ENCODE results near the gene MRPL10.

The MRPL10 gene

DNA sequence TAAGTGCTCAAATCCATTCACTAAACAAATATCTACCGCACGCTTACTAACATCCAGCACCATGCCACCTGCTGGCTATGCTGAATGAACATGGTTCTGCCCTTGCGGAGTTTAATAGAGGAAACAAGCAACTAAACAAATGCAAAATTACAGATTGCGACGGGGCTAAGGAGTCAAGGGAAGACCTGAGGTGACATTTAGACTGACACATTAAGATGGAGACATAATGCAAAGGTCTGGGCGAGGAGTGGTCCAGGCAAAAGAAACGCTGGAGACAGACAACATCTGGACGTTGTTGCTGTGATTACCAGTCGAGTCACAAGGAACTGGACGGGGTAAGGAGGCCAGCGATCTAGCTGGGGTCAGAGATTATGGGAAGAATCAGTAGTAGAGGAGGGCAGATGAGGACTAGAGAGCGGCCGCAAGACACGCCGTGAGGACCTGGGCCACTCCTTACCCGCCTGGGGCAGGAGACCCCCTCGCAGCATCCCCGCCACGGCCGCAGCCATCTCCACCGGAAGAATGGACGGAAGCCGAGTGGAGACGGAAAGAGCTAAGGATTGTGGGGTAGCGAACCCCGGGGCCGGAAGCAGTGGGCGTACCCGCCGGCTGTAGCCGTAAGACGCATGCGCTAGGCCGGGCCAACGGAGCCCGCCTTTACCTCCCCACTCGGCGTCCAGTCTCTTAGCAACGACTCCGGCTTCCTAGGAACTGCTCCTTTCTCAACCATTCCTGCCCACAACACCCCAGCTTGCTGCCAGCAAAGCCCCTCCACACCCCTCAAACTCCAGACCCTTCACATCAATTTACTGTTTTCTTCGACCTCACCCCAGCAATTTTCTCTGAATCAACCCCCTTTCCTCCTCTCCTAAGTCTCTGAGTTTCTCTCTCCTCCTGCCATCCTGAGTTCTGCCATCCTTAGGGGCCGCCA lies at the start of gene MRPL10, which contains the start of gene LRRC46:
Gene MRPL10, minus strand, starts transcription at position 539 of the 931 bp plus-strand sequence. Its CDS starts 30 bp downstream, at position 509.
Gene LRRC46, plus strand, starts transcription at position 668 of the 931 bp plus-strand sequence. CDS start 320 bp downstream, outside the sequence.
- peak; percentile 94 to 95 for DNase-seq

DNA sequence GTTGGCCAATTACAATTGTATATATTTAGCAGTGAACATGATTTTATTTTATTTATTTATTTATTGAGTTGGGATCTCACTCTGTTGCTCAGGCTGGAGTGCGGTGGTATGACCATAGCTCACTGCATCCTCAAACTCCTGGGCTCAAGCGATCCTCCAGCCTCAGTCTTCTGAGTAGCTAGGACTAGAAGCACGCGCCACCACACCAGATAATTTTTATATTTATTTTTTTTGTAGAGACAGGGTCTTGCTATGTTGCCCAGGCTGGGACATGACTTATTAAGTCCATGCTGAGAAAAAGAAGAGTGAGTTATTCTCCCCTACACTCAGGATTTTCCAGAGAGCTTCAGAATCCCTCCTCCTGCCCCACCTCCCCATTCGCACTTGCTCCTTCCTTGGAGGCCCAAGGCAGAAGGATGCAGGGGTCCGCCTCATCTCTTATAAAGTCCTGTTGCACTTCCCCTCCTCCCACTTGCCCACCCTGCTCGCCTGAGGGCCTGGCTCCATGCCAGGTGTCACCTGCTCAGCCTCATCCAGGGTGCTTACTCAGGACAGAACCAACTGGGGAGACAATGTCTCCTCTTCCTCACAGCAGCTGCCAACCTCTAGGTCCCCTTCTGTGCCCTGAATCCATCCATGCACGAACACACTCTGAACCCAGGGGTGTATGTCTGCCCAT lies 48.6 kb upstream of the MRPL10 start:
- no peak for DNase-seq

DNA sequence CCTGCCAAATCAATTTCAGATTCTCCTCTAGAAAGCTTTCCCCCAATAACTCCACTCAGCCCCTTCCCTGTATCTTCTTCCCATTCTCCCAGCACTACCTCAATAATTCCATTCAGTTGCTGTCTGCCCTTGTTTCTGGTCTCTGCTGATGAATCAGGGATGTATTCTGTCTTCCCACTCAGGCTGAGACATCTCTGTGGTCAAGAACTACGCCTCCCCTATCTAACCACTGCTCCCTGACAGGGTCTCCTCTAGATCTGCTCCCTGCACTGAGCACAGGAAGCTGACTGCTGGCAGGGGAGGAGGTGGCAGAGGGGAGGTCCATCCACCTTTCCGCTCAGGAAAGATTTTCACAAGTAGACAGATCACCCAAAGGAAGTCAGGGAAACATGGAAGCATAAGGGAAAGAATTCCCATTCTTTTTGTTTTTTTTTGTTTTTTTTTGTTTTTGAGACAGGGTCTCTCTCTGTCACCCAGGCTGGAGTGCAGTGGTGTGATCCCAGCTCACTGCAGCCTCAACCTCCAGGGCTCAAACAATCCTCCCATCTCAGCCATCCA lies 47.8 kb upstream of the MRPL10 start:
- no peak for DNase-seq

DNA sequence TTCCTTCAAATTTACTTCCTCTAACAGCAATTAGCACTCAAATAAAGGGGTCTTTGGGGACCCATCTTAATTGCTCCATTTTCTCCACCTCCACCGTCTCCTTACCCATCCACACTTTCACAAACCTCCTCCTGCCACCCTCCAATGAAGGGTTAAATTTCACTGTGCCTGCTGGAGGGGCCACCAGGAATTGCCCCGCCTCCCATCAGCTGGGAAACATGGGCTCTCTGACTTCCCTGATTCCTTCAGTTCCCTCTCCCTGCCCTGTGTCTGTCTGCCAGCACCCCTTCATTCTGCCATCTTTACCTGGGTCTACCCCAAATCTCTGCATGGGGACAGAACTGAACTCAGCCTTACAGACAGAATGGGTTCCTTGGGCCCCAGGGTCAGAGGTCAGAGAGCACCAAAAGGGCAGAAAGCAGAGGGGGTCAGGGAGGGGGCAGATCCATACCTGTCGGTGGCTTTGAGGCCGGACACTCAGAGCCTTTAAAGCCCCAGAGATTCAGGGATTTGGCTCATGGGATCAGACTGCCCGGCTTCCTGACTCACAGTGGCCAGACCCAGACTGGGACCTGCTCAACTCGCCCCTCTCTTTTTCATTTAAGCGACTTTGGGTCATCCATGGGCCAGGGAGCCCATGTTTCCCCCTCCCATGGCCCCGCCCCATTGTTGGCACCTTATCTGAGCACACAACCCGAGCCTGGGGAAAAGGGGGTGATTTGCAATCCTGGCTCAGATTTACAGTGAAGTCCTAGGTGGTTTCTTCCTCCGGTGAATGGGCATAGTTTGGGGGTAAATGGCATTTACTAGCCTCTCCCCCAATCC lies 47.1 kb upstream of the MRPL10 start:
- no peak for DNase-seq

DNA sequence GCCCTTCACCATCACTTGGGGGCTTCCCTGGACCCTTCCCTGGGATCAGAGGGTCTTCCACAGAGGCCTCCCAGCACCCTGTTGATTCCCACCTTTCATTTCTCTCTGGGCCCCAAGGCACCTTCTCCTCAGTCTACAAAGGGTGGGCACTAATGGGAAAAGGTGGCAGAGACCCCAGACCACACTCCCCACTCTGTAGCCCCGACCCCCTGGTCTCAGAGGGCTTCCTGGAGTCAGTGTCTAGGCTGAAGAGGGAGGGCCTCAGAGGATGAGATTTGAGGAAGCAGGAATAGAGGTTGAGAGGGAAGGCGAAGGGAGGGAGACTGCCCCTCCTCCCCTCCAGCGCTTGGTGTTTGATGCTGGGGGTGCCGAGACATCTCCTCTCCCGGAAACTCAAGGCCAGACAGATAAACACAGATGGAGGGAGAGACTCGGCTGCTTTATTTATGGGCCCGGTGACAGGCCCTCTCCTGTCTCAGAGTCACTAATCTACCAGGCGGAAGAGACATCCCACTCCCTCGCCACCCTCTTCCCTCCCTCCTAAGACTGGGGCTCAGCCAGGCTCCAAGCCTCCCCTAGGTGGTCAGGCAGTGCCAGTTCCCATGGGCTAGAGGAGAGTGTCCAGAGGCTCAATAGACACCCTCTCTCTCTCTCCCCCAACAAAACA lies 46.2 kb upstream of the MRPL10 start:
- no peak for DNase-seq

DNA sequence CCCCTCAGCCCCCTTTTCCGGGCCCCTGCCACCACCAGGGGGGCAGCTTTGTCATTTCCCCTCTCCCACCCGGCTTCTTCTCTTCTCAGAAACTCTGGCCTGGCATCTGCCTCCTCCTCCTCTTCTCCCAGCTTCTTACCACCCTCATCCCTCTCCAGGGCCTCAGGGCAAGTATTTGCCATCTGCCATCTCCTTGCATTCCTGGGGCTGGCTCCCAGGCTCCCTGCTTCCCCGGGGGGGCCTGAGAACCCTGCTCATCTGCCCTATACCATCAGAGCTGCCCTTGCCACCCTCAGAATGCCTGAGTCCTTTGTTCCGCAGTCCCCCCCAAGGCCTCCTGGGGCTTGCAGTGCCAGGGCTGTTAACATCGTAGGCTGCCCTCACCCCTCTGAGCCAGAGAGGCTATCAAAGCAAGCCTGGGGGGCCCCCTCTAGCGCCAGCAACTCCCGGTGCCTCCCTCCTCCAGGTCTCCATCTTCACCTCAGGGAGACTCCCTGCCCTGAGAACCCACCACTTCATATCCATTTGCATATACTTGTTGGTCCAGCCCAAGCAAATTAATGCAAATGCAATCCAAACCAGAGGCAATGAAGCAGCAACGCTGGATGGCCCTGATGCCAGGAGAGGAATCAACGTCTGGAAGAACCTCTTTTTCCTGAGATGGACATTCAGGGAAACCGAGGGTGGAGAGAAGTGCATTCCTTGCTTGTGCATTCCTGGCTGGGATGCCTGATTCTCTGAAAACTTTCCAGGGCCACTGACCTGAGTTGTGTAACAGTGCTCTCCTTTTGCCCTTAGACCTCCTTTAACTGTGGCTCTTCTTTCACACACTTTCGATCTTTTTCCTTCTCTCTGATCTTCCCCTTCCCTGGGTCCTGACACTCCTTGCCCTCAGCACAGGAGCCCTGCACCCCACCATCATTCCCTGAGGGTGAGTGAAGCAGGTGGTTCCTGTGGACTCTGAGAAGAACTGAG lies 44.0 kb upstream of the MRPL10 start:
- no peak for DNase-seq

DNA sequence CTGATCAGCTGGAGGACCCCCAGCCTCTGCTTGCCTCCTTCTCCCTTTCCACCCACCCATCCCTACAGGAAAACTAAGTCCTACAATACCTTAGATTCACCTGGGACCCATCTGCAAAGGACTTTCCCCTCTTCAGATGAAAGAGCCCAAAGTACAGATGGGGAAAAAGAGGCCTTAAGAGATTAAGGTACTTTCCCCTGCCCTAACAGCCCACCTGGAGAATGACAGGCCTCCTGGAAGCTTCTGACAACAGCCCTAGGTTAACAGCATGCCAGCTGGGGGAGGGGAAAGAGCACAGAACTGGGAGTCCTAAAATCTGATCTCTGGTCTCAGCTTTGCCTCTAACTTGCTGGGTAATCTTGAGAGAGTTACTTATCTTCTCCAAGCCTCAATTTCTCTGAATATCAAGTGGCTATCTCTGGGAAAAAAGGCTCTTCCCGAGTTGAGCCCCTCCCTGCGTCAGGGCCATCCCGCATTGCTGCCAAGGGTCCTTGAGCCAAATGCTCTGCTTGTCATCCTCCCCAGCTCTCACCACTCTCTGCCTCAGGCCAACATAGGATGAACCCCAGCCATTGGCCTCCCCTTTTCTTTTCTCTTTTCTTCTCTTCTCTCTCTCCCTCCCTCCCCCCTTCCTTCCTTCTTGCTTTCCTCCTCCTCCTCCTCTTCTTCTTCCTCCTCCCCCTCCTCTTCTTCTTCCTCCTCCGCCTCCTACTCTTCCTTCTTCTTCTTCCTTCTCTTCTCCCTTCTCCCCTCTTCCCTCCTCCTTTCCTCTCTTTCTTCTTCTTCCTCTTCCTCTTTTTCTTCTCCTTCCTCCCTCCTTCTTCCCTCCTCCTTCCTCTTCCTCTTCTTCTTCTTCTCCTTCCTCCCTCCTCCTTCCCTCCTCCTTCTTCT lies 42.1 kb upstream of the MRPL10 start:
- DNase-seq: no peak

DNA sequence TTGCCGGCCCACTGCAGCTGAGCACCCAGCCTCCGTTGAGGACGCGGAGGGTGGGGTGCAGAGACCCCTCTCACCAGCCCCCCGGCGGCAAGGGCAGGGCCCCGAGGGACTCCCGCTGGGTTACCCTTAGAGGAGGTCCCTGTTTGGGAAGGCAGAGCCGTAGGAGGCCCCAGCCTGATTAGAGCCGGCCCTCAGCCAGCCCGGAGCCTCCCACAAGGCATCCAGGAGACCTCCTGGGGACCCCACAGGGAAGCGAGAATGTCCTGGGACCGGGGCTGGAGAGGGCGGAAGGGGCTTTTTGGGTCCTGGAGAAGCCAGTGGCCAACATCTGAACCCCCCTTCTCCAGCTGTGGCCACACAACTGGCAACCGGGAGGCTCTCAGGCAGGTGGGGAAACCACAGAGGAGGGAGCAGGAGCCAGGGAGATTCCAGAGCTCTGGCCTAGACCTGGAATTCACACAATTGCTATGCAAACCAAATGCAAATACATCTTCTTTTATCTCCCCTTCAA lies 41.4 kb upstream of the MRPL10 start:
- DNase-seq: no peak

DNA sequence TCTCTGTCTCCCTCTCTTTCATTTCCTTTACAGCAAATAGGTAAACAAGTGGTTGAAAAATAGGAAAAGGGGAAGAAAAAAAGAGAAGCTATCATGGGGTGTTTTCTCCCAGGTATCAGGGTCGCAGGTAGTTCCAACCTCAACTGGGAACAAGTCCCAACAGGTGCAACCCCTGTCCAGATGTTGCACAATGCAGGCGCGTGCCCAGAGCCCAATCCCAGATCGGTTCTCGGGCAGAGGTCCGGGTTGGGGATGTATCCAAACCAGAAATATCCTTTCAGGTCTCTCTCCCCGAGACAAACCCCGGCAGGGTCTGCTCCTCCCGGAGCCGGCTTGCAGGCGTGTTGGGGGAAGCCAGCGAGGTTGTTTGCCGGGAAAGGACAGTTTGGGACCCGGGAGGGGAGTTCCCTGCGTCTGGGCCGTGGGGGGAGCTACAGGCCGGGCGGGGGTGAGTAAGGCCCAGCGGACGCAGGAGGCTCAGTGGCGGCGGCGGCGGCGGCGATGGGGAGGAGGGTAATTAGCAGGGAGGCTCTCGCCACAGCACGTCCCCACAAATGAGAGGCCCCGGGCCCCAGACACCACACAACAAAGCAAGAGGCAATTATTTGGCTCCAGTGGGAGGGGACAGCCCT lies 40.8 kb upstream of the MRPL10 start:
- DNase-seq: no peak

DNA sequence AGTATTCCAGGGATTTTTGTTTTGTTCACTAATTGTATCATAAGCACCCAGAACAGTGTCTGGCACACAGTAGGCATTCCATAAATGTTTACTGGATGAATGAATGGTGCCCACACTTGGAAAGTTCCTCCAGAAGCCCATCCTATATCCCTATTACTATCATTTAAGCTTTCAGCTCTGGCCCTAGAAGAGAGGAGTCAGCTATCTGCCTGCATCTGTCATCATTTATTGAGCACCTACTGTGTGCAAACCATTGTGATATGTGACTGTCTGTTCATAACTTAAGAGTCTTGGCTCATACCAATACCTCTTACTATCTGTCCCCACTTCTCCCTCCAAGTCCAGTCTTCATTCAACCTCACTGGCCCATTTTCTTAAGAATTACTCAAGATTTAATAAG lies 39.7 kb upstream of the MRPL10 start:
- no peak for DNase-seq

DNA sequence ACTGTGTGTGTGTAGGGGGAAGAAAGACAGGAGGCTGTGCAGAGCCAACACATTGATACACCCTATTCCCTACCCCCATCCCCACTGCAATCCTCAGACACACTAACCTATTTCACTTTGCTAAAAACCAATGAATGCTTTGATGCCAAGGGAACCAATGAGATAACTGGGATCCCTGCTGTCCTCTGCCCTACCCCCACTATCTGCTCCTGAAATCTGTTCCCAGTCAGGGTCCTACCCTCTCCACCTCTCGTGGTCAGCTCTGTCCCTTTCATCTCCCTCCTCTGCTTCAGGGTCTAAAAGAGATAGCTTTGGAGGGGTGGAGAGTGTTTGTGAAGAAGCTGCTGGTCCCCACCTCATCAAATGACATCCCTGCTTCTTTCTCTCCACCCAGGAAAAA lies 38.7 kb upstream of the MRPL10 start:
- DNase-seq: no peak

DNA sequence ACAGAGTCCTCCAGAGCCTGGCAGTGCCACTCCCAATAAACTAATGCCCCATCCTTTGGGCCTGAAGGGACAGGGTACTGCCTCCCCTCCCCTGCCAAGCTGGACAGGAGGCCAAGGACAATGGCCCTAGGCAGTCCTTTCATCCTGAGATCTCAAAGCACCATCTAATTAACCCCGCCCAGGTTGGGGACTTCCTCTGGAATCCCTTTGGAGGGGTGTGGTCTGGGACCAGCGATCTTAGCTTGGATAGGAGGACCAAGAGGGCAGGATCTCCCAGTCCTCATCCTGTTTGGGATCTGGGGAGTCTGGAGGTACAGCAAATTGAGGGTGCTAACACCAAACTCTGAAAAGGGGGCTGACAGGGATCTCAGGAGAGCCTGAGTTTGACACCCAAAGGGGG lies 37.8 kb upstream of the MRPL10 start:
- no peak for DNase-seq

DNA sequence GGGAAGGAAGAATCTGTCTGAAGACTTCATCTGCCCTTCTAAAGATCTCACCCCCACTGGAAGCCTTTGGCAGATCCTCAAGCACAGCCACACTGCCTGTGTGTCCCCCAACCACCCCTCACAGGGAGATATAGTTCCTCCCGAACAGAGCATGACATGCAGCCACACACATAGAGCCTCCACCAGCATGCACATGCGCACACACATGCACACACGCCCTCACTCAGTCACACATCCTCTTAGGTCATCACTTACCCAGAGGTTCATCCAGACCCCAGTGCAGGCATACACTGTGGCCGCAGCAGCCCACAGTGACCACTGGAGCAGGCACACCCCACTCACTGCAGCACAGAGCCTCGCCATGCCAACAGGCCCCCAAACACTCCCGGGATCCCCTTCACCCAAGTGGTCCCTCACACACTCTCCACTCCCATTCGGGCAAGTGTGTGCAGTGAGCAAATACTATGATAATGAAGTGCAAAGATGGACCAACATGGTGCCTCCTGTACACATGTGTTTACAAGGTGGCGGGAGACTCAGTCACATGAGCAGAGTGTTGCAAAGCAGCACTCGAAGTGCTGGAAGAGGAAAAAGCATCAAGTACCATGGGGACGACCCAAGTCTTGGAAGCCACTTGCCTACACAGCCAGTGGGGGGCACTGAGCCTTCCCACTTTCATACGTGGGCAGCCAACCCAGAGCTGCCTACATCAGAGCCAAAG lies 36.6 kb upstream of the MRPL10 start:
- no peak for DNase-seq

DNA sequence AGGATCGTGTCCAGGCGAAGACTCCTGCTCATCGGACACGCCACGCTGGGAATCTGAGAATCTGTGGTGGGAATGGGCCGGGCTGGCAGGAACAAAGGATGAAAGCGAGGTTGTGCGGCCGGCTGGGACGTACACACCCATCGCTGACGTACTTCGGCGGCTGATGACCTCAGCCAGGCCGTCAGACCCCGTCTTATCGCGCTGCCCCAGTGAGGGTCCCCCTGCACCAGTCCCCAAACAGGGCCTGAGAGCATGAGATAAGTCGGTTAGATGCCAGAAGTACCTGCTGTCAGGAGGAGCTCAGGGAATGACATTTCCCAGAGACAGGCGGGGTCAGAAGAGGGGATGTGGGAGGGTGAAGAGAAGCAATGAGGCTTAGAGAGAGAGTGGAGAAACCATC lies 35.6 kb upstream of the MRPL10 start:
- DNase-seq: no peak

DNA sequence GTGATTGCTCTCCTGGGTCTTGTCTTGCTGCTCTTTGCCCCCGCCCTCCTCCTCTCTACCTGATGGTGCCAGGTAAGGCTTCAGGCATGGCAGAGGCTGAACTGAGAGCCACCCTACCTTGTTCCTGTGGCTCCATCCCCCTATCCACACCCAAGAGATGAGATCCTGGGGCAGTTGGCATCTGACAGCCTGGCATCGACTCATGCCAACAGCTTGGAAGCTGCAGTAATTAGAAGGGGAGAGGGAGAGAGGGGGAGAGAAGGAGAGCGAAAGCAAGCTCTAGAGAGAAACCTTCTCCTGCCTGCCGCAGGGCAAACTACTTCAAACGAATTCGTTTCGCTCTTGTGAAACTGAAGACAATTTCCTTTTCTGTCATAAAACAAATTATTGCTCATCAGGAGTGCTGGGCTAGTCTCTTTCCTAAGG lies 33.5 kb upstream of the MRPL10 start:
- no peak for DNase-seq

DNA sequence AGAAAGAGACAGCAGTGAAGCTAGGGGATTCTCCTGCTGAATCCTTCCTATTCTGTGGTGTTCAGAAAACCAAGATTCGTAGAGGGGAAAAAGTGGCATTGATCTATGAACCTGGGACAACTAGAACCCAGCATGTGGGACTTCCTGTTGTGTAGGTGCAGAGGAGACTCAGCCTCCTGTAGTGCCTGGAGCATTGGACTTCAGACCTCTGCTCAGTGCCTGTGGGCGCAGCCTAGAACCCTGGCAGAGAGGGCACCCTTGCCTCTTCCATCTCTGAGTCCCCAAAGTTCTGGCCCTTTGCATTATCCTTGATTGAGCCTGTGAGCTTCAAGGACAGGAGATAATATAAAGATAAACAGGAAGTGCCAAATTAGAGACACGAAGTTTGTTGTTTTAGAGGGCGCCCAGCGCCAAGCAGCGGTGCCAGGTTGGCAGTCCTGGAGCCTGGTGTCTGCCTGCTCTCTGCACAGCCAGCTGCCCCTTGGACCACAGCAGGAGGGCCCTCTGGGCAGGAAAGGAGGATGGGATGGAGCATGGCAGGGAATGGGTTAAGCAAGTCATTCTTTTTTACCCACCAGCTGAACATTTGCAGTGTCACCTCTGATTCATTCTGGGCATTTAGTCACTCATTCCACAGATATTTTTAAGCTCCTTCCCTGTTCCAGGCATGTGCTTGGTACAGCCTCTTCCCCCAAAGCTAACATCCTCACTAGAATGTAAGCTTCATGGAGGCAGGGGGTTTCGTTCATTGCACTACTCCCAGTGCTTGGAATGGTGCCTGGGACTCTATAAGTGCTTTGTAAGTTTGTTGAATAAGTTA lies 31.5 kb upstream of the MRPL10 start:
- no peak for DNase-seq

DNA sequence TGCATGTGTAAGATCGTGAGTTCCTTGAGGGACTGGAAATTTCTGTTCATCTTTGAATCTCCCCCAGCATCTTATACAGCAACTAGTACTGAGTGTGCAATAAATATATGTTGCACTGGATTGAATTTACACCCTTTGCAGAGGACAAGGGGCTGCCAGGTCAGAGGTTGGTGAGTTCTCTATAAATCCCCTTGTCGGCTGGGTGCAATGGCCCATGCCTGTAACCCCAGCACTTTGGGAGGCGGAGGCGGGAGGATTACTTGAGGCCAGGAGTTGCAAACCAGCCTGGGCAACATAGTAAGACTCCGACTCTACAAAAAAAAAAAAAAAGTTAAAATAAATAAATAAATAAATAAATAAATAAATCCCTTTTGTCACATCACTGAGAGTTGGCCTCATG lies 29.0 kb upstream of the MRPL10 start:
- DNase-seq: no peak

All from activated CD4-positive, alpha-beta T cell treated with anti-CD3 and anti-CD28 coated beads, Interleukin-2, amount 50 U/mL, for 48 hours (primary cell).